Activated B cell treated with CpG ODN at 0.5 μM for 24 hours (primary cell): Measurements from ENCODE around the gene OR5L1. TPM values are rescaled to one million over a fixed set of nuclear protein-coding genes. Genes with fewer than 3 reads are reported as not detected.

Experiments
- ATAC-seq: fragments of 200-7000 bp; cut with Tn5 transposase; one replicate; pipeline ENCODE4 v1.10.0; 2021; ENCODE audit warnings: low read depth, mild to moderate bottlenecking, moderate library complexity
- CTCF ChIA-PET: fragments of 350-600 bp; sonication (Branson Sonifier 250); formaldehyde crosslinking; loops from one replicate; lab custom pipeline; 2021; ENCODE audit warnings: antibody characterized with exemption; lab: Charles Lee
- POLR2A ChIA-PET: fragments of 350-600 bp; sonication (Branson Sonifier 250); formaldehyde crosslinking; loops from one replicate; lab custom pipeline; 2021; ENCODE audit warnings: antibody characterized with exemption; lab: Charles Lee
- DNase-seq: peaks from one replicate; pipeline ENCODE4 v3.0.0; 2022
- H3K27ac Mint-ChIP-seq: one replicate; pipeline ENCODE4 v1.8.0; 2020; ENCODE audit warnings: mixed read lengths
- H3K27me3 Mint-ChIP-seq: one replicate; pipeline ENCODE4 v1.8.0; 2021; ENCODE audit warnings: mixed read lengths
- H3K36me3 Mint-ChIP-seq: one replicate; pipeline ENCODE4 v1.8.0; 2021; ENCODE audit warnings: low read depth, mixed read lengths
- H3K4me1 Mint-ChIP-seq: one replicate; pipeline ENCODE4 v1.8.0; 2021; ENCODE audit warnings: mixed read lengths
- H3K4me3 Mint-ChIP-seq: one replicate; pipeline ENCODE4 v1.8.0; 2020; ENCODE audit warnings: mild to moderate bottlenecking, mixed read lengths
- H3K9me3 Mint-ChIP-seq: one replicate; pipeline ENCODE4 v1.8.0; 2020; ENCODE audit warnings: mixed read lengths
- CTCF ChIP-seq: fragments of 200-600 bp; IDR thresholded peaks from one replicate; pipeline ENCODE4 v1.8.0; 2022; ENCODE audit warnings: antibody characterized with exemption, mild to moderate bottlenecking
- intact Hi-C: fragments of 100-400 bp; cut with micrococcal nuclease; formaldehyde crosslinking; loops from one replicate; pipeline ENCODE4 v1.15.1; 2024
- total RNA-seq: library from RNA; stranded (reverse); gene quantifications from 2 replicates; pipeline ENCODE4 v1.2.3, GENCODE V29; 2022

OR5L1 gene
- total RNA-seq, 1 donor from 2014 or later: not detected

GRCh38 chr11:55806248-55806647, 4.9 kb upstream of the OR5L1 start:
- Mint-ChIP-seq H3K27ac (no peak overlapping the region), H3K27me3 (no peaks in the 10 kb centered on the region), H3K4me1 (no peaks in the 10 kb centered on the region), H3K4me3 (no peak overlapping the region), H3K9me3 (peaks cover 26% of the 10 kb centered on the region), H3K36me3 (no peaks in the 10 kb centered on the region)
- TF ChIP-seq CTCF: no peak
- no peak for ATAC-seq
- POLR2A ChIA-PET: no interaction called here
- intact Hi-C loops: no loop called here
- no peak for DNase-seq
- CTCF ChIA-PET: no interaction called here

- Mint-ChIP-seq H3K4me3 (no peak within 1 kb of the TSS), H3K4me1 (no peaks in the 10 kb centered on the region), H3K27me3 (no peaks in the 10 kb centered on the region), H3K36me3 (no peaks in the 10 kb centered on the region), H3K9me3 (peaks cover 18% of the 10 kb centered on the region), H3K27ac (no peak within 1 kb of the TSS)
- CTCF ChIA-PET: no interaction called here
- POLR2A ChIA-PET: no interaction called here
- DNase-seq (no peak), ATAC-seq (no peak)
- no peak for TF ChIP-seq CTCF
- intact Hi-C loops: no loop called here
Observed at GRCh38 chr11:55819330-55819729, 8.2 kb downstream of the OR5L1 start, which contains the start of gene OR5D18. Gene OR5D18 (plus strand): TSS chr11:55819630. CDS start chr11:55819630, 0 bp downstream.

- Mint-ChIP-seq H3K4me1 (no peaks in the 10 kb centered on the region), H3K4me3 (no peak within 1 kb of the TSS), H3K9me3 (peaks cover 5% of the 10 kb centered on the region), H3K36me3 (no peaks in the 10 kb centered on the region), H3K27me3 (no peaks in the 10 kb centered on the region), H3K27ac (no peak within 1 kb of the TSS)
- TF ChIP-seq CTCF: no peak
- ChIA-PET POLR2A (no interaction called here), CTCF (no interaction called here)
- intact Hi-C loops: no loop called here
- ATAC-seq (no peak), DNase-seq (no peak)
Observed at GRCh38 chr11:55826919-55827318, 15.8 kb downstream of the OR5L1 start, which contains the start of gene OR5L2. Gene OR5L2 (plus strand): TSS chr11:55827219. CDS start chr11:55827219, 0 bp downstream.

- no peaks in the 10 kb centered on the region for H3K36me3 Mint-ChIP-seq
- no peaks in the 10 kb centered on the region for H3K27me3 Mint-ChIP-seq
- H3K9me3 Mint-ChIP-seq: peaks cover 15% of the 10 kb centered on the region
- DNase-seq: no peak
- no peaks in the 10 kb centered on the region for H3K4me1 Mint-ChIP-seq
- no peak for ATAC-seq
- ChIA-PET CTCF (no interaction called here), POLR2A (no interaction called here)
- H3K27ac Mint-ChIP-seq: no peak within 1 kb of the TSS
- H3K4me3 Mint-ChIP-seq: no peak within 1 kb of the TSS
- intact Hi-C loops: no loop called here
- TF ChIP-seq CTCF: no peak
Observed at GRCh38 chr11:55838452-55838851, 27.3 kb downstream of the OR5L1 start, which contains the start of gene OR5D16. Gene OR5D16 (plus strand): TSS chr11:55838752. CDS start chr11:55838752, 0 bp downstream.

GRCh38 chr11:55847453-55847852, 36.3 kb downstream of the OR5L1 start:
- H3K4me3 Mint-ChIP-seq: no peak overlapping the region
- ATAC-seq (no peak), DNase-seq (no peak)
- CTCF ChIA-PET: no interaction called here
- peaks cover 2% of the 10 kb centered on the region for H3K9me3 Mint-ChIP-seq
- POLR2A ChIA-PET: no interaction called here
- no peaks in the 10 kb centered on the region for H3K4me1 Mint-ChIP-seq
- H3K36me3 Mint-ChIP-seq: no peaks in the 10 kb centered on the region
- TF ChIP-seq CTCF: no peak
- H3K27ac Mint-ChIP-seq: no peak overlapping the region
- no peaks in the 10 kb centered on the region for H3K27me3 Mint-ChIP-seq
- intact Hi-C loops: no loop called here
